Stimulated activated CD4-positive, alpha-beta T cell treated with anti-CD3 and anti-CD28 coated beads, TNF-alpha, amount 100 ng/mL, for 1 hour (primary cell): ENCODE results near the gene AGTRAP.

Experiments used
- DNase-seq, 3 donors: peaks; one replicate each; pipeline ENCODE4 v3.0.0-alpha.2; 2020; ENCODE audit warnings: low read depth in 3 of 3, low spot score in 1 of 3

Gene AGTRAP

GRCh38 chr1:11757047-11757446, 21.1 kb downstream of the AGTRAP start:
- DNase-seq, result no peak

- DNase-seq, result no peak
Observed at GRCh38 chr1:11759791-11760190, 23.9 kb downstream of the AGTRAP start.

DNA sequence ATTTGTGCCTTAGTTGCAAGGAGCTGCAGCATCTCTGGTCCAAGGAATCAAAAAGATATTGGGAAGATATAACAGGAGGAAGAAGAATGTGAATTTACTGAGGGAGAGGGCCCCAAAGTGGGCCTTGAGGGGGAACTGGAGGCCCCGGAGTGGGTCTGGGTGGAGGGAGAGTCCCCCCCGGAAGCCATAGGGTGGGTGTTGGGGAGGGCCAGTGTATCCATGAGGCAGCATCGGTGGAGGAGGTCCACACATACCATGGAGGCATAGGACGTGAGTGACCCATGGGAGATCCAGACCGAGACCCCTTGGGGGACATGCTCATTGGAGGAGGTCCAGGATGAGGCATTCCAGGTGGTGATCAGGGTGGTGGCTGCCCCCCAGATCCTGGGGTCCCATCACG, 25.3 kb downstream of the AGTRAP start:
- no peak for DNase-seq

- no peak for DNase-seq
Observed at GRCh38 chr1:11761988-11762406, 26.1 kb downstream of the AGTRAP start, which contains the start of gene C1orf167. Gene C1orf167 (plus strand): TSS chr1:11762193. CDS start chr1:11764401, 2,208 bp downstream.

DNA sequence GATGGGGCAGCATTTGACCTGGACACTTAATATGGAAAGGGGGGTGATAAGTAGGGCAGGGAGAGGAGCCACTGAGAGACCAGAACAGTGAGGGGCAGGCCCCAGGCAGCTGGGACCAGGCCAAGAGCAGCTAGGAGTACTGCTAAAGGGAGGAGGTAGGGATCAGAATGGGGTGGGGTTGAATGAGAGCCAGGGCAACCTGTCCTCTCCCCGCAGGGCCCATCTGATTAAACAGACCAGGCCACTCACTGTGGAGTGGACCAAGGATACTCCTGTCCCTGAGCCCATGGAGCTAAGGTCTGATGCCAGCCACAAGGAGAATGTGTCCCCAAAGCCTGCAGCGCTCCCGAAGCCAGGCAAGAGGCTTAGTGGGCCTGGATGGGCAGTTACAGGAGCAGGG, 28.2 kb downstream of the AGTRAP start:
- no peak for DNase-seq

GRCh38 chr1:11764519-11764918, 28.6 kb downstream of the AGTRAP start:
- DNase-seq, result no peak

- DNase-seq, result no peak
Observed at GRCh38 chr1:11765661-11766428, 29.9 kb downstream of the AGTRAP start.

- no peak for DNase-seq
Observed at GRCh38 chr1:11766429-11766776, 30.5 kb downstream of the AGTRAP start.

DNA sequence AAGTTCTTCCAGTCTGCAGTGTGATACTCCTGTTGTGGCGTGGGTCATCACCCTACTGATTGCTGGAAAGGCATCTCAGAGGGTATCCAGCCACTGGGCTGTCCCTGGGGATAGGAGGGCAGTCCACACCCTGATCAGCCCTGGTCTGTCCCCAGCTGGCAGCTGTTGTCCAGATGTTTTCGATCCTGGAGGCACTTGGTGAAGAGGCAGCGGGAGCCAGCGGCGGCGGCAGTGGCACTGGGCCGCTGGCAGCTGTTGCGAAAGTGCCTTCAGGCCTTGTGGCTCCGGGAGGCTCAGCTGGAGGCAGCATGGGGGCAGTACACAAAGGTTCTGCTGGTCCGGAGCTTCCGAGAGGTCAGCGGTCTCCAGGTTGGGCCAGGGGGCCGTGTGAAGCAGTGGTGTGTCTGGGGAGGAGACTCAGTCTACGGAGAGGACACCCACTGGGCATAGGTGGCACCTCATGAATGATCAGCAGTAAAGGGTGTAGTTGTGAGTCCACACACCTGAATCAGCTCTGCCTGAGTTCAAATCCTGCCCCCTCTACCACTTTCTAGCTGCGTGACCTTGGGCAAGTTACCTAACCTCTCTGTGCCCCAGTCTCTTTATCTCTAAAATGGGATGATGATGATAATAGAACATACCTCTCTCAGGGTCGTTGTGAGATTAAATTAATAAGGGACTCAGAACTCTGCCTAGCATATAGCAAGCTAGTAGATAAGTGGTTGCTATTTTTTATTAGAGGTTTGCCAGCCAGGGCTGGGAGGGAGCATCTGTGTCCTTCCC, 32.2 kb downstream of the AGTRAP start:
- no peak for DNase-seq

DNA sequence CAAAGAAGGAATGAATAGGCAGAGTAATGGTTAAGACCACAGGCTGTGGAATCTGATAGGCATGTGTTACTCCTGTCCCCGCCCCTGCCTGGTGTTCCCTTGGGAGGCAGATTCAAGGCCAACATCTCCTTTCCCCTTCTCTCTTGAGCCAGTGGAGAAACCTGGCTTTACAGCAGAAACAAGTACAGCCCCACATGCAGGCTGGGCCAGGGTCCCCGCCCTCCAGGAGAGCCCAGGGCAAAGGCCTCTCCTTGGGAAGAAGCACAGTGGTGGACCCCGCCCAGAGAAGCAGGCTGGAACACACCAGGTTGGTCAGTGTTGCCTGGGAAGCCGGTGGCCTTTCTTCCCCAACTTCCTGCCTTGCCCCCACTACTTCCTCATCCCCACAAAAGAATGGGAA, 32.9 kb downstream of the AGTRAP start:
- no peak for DNase-seq

DNA sequence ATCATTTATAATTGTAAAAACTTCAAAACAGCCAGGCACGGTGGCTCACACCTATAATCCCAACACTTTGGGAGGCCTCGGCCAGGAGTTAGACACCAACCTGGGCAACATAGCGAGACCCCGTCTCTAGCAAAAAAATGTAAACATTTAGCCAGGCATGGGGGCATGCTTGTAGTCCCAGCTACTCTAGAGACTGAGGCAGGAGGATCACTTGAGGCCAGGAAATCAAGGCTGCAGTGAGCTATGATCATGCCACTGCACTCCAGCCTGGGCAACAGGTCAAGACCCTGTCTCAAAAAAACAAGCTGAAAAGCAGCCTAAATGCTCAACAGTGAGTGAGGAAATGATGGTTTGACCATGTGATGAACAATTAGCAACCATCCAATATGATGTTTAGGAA, 33.3 kb downstream of the AGTRAP start:
- no peak for DNase-seq

GRCh38 chr1:11770011-11770410, 34.1 kb downstream of the AGTRAP start:
- DNase-seq, result no peak

GRCh38 chr1:11771481-11772043, 35.6 kb downstream of the AGTRAP start:
- no peak for DNase-seq

GRCh38 chr1:11772458-11772857, 36.5 kb downstream of the AGTRAP start:
- DNase-seq, result no peak

- no peak for DNase-seq
Observed at GRCh38 chr1:11774753-11775152, 38.8 kb downstream of the AGTRAP start.

DNA sequence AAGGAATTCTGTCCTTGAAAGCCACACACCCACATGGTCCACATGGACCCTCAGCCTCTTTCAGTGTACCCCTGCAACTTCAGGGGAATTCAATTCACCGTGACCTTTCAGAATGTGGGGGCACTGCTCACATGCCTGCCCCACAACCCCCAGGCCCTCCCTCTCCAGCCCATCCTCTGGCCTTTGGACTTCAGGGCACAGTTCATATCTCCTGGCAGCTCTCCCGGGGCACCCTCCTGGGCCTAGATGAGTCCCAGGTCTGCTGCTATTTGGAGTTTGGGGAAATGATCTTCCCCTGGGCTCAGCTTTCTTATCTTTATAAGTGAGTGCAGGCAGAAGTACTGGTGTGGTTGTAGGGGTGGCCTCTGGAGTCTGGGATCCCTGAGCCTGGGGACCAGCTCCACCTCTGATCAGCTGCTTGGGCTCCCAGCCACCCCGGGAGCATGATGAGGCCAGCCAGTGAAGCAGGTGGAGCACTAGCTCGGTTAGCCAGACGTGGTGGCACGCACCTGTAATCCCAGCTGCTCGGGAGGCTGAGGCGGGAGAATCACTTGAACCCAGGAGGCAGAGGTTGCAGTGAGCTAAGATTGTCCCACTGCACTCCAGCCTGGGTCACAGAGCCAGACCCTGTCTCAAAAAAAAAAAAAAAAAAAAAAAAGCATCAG, 41.9 kb downstream of the AGTRAP start:
- DNase-seq, result no peak

- DNase-seq, result no peak
Observed at GRCh38 chr1:11778336-11778735, 42.4 kb downstream of the AGTRAP start.

DNA sequence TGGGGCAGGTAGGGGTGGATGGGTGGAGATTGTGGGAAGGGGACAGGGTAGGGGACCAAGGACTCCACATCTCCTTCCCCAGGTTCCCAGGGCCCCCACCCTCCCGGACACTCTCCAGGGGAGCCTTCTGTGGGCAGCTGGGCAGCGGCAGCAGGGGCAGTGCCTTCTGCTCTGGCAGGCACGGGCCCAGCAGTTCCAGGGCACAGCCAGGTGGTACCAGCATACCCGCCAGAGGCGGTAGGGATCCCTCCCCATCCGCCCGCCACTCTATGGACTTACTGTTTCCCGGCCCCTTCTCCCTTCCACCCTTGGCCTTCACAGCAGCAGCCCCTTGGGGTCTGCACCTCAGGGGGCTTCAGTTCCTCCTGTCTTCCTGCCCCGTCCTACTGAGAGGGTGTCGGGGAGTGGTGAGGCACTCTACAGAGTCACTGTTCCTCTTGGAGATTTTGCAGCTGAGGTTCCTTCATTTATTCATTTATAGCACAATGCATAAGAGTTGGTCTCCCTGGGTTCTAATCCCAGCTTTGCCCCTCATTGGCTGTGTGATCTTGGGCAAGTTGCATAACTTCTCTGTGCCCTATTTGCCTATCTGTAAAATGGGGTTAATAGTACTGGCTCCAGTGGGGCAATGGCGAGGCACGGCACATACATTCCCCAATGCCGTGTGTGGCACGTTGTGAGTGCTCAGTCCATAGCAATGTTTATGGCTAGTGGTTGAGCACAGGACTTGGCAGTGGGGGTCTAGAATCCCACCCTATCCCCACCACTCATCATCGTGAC, 43.1 kb downstream of the AGTRAP start:
- no peak for DNase-seq

DNA sequence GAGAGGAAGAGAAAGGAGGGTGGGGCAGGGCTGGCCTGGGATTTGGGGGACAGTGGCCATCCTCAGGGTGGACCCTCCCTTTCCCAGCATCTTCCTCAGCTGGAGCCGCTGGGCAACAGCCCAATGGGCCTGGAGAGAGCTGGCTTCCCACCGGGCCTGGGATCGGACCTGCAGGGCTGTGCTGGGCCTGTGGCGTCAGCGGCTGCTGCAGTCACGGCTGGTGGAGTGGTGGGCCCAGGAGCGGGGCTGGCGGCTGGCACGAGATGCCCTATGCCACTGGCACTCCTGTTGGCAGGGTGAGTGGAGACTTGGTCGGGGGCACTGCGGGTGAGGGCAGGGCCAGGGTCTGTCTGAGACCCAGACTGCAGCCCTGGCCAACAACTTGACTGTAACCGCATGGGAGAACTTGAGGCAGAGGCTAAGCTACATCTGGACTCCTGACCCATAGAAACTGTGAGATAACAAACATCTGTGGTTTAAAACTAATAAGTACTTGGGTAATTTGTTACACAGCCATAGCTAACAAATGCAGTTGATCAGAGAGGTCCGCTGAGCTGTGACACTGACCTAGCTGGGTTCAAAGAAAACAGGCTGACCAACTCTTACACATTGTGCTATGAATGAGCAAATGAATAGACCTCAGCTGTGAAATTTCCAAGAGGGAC, 43.9 kb downstream of the AGTRAP start:
- DNase-seq, result no peak

- no peak for DNase-seq
Observed at GRCh38 chr1:11780380-11781147, 44.6 kb downstream of the AGTRAP start.
